ENCODE results near the gene RSPRY1. TPM values are rescaled to one million over a fixed set of nuclear protein-coding genes. Genes with fewer than 3 reads are reported as not detected.

RSPRY1 gene
- total RNA-seq (30.1 TPM), polyA plus RNA-seq (ENCODE audit: insufficient read depth in 1 of 8, insufficient read length in 8 of 8, low replicate concordance in 1 of 8) (10 to 100 TPM; 18.9 to 33.6 (median 24.0) TPM)
- long read RNA-seq, donor 1, partial matches to known transcripts = 0 of 3 reads
- long read RNA-seq, donor 1, other reads (novel, unspliced or antisense) = 0 of 3 reads
- long read RNA-seq, donor 2 = 0 reads
- long read RNA-seq, donor 3, partial matches to known transcripts = 0 of 4 reads
- long read RNA-seq, donor 3, other reads (novel, unspliced or antisense) = 0 of 4 reads
- long read RNA-seq, donor 4, partial matches to known transcripts = 0 of 3 reads
- long read RNA-seq, donor 4, other reads (novel, unspliced or antisense) = 0 of 3 reads
- long read RNA-seq, donor 5, transcript RSPRY1-201 (15 exons, 3,547 nt) = major isoform, 9 of 22 reads
- long read RNA-seq, donor 5, partial matches to known transcripts = 12 of 22 reads
- long read RNA-seq, donor 5, other reads (novel, unspliced or antisense) = 0 of 22 reads
- long read RNA-seq, donor 6, transcript RSPRY1-201 (15 exons, 3,547 nt) = major isoform, 5 of 6 reads
- long read RNA-seq, donor 6, partial matches to known transcripts = 0 of 6 reads
- long read RNA-seq, donor 6, other reads (novel, unspliced or antisense) = 0 of 6 reads
- long read RNA-seq, donor 7, partial matches to known transcripts = 25 of 28 reads
- long read RNA-seq, donor 7, other reads (novel, unspliced or antisense) = 0 of 28 reads
- long read RNA-seq, donor 8, partial matches to known transcripts = 5 of 10 reads
- long read RNA-seq, donor 8, other reads (novel, unspliced or antisense) = 0 of 10 reads
- long read RNA-seq, donor 9, partial matches to known transcripts = 0 of 4 reads
- long read RNA-seq, donor 9, other reads (novel, unspliced or antisense) = 0 of 4 reads
- long read RNA-seq, donor 10, transcript RSPRY1-201 (15 exons, 3,547 nt) = major isoform, 5 of 5 reads
- long read RNA-seq, donor 10, partial matches to known transcripts = 0 of 5 reads
- long read RNA-seq, donor 10, other reads (novel, unspliced or antisense) = 0 of 5 reads
- long read RNA-seq, donor 11, transcript RSPRY1-201 (15 exons, 3,547 nt) = major isoform, 6 of 6 reads
- long read RNA-seq, donor 11, partial matches to known transcripts = 0 of 6 reads
- long read RNA-seq, donor 11, other reads (novel, unspliced or antisense) = 0 of 6 reads

DNA sequence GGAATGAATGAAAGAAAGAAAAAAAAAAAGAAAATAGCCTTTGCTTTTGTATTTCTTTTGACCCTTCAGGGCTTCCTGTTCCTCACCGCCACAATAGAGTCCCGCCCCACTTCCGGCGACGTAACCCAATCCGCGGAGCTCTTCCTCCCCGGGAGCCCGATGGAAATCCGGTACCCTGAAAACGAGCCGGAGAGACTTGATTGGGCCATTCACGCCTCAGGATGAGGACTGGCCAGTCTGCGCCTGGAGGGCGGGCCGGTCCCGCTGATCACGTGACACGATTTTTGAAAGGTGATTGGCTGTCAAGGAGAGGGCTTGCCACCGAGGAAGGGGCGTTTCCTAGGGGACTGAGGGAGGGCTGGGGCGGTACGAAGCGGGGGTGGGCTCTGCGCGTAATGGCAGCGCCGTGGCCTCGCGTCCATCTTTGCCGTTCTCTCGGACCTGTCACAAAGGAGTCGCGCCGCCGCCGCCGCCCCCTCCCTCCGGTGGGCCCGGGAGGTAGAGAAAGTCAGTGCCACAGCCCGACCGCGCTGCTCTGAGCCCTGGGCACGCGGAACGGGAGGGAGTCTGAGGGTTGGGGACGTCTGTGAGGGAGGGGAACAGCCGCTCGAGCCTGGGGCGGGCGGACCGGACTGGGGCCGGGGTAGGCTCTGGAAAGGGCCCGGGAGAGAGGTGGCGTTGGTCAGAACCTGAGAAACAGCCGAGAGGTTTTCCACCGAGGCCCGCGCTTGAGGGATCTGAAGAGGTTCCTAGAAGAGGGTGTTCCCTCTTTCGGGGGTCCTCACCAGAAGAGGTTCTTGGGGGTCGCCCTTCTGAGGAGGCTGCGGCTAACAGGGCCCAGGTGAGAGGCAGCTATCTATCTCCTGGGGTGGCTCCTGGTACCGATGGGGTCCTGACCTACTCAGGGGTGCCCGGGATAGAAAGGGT lies at the start of gene RSPRY1, which contains the start of gene PSME3IP1:
Gene RSPRY1 (plus strand): TSS at position 385 of the 927 bp plus-strand sequence. CDS start 18,330 bp downstream, outside the sequence.
Gene PSME3IP1 (minus strand): TSS at position 95 of the 927 bp plus-strand sequence. CDS start 12,185 bp downstream, outside the sequence.
- H3K4me1 ChIP-seq (ENCODE audit: control insufficient read depth, insufficient read depth, low read length) = peaks cover 15% of the 10 kb centered on the region

DNA sequence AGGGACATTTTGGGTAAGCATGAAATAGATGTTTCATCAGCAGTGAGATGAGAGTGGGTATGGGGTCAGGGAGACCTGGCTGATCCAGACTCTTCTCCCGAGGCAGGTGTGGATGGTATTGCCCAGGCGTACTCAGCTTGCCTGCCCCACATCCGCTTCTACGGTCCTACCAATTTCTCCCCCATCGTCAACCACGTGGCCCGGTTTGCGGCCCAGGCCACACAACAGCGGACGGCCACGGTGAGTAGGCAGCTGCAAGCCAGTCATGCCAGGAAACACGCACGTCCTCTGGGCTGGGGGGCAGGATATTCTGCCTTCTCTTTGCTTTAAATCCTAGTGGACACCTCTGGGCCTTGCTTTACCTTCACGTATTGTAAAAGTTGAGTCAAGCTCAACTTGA lies 49.1 kb upstream of the RSPRY1 start:
- 87% methylated on average over 12 of the region's 14 CpGs for WGBS (ENCODE audit: insufficient coverage)
- H3K9me3 ChIP-seq (replicated peaks; ENCODE audit: control insufficient read depth, low read depth, low read length) = no peaks in the 10 kb centered on the region
- peaks cover 4% of the 10 kb centered on the region for H3K36me3 ChIP-seq (ENCODE audit: control insufficient read depth, insufficient read depth, low read length)
- H3K4me3 ChIP-seq (ENCODE audit: low read length) = no peak overlapping the region
- H3K27ac ChIP-seq (ENCODE audit: low read length) = no peak overlapping the region
- peaks cover 12% of the 10 kb centered on the region for H3K4me1 ChIP-seq (ENCODE audit: control insufficient read depth, insufficient read depth, low read length)
- no peak for DNase-seq
- no peaks in the 10 kb centered on the region for H3K27me3 ChIP-seq (ENCODE audit: control insufficient read depth, insufficient read depth, low read length)

More for the DNA sequence above, at the start of gene RSPRY1, which contains the start of gene PSME3IP1:
- peaks cover 3% of the 10 kb centered on the region for H3K36me3 ChIP-seq (ENCODE audit: control insufficient read depth, insufficient read depth, low read length)
- no peaks in the 10 kb centered on the region for H3K27me3 ChIP-seq (ENCODE audit: control insufficient read depth, insufficient read depth, low read length)
- under 1% methylated on average over 55 of the region's 64 CpGs for WGBS (ENCODE audit: insufficient coverage)
- DNase-seq = peak; percentile 100
- no peaks in the 10 kb centered on the region for H3K9me3 ChIP-seq (replicated peaks; ENCODE audit: control insufficient read depth, low read depth, low read length)
- peak within 1 kb of the TSS; percentile 100 for H3K4me3 ChIP-seq (ENCODE audit: low read length)
- H3K27ac ChIP-seq (ENCODE audit: low read length) = peak within 1 kb of the TSS; percentile 98

DNA sequence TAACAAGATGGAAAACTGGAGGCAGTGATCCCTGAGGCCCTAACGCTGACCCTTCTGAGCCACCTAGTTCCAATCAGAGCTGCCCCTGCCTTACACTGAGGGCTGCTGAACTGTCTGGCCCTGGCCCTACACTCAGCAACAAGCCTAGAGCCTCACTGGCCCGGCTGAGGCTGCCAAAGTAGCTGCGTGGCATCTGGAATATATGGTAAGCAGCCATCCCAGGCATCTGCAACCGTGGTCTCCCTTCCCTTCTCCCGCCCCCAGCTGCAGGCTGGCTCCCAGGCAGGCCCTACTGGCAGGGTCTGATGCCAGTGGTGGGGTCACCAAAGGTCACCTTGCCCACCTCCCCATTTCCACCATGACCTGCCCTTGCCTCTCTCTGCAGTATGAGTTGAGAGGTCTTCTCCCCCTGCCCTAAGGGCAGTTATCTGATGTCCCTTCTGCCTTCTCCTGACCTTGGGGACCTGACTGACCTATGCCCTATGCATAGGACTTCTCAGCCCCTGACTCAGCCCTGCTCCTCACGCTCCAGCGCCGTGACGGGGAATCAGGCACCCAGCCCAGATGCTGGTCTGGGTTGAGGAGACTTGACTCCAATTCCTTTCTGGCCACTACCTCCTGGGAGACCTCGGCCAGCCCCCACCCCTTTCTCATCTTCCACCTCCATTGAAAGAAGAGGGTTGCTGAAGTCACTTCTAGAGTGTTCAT lies 48.4 kb upstream of the RSPRY1 start:
- no peaks in the 10 kb centered on the region for H3K27me3 ChIP-seq (ENCODE audit: control insufficient read depth, insufficient read depth, low read length)
- no peak overlapping the region for H3K27ac ChIP-seq (ENCODE audit: low read length)
- H3K36me3 ChIP-seq (ENCODE audit: control insufficient read depth, insufficient read depth, low read length) = peaks cover 4% of the 10 kb centered on the region
- H3K4me3 ChIP-seq (ENCODE audit: low read length) = no peak overlapping the region
- no peaks in the 10 kb centered on the region for H3K9me3 ChIP-seq (replicated peaks; ENCODE audit: control insufficient read depth, low read depth, low read length)
- DNase-seq = no peak
- 100% methylated on average over 2 of the region's 10 CpGs for WGBS (ENCODE audit: insufficient coverage)
- peaks cover 8% of the 10 kb centered on the region for H3K4me1 ChIP-seq (ENCODE audit: control insufficient read depth, insufficient read depth, low read length)

DNA sequence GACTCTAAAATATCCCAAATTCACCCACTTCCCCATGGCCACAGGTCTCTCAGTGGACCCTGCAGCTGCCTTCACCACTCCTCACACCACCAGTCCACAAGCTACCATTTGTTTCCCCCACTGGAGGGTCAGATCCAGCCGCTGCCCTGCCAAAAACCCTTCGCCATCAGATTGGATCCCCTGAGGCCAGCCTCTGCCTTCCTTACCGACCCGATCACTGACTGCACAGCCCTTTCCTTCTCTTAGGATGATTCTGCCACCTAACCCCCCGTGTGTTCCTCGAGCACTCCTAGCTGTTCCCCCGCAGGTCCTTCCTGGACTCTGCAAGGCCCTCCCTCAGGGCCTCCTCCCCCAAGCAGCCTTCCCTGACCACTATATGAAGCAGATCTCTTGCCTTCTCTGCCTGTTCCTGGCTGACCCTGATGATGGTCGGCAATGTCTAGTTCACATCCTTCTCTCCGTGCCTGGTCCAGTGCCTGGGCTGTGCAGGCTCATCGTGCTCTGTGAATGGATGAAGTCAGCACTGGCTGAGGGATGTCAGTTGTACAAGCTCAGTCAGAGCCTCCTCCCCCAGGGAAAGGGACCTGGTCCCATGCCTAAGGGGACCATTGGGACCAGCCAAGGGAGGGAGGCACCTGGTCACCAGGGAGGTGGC lies 47.7 kb upstream of the RSPRY1 start:
- H3K27me3 ChIP-seq (ENCODE audit: control insufficient read depth, insufficient read depth, low read length) = no peaks in the 10 kb centered on the region
- H3K27ac ChIP-seq (ENCODE audit: low read length) = no peak overlapping the region
- WGBS (ENCODE audit: insufficient coverage) = 71% methylated on average over 9 of the region's 10 CpGs
- no peaks in the 10 kb centered on the region for H3K9me3 ChIP-seq (replicated peaks; ENCODE audit: control insufficient read depth, low read depth, low read length)
- H3K4me1 ChIP-seq (ENCODE audit: control insufficient read depth, insufficient read depth, low read length) = peaks cover 13% of the 10 kb centered on the region
- no peak for DNase-seq
- H3K36me3 ChIP-seq (ENCODE audit: control insufficient read depth, insufficient read depth, low read length) = peaks cover 4% of the 10 kb centered on the region
- no peak overlapping the region for H3K4me3 ChIP-seq (ENCODE audit: low read length)

DNA sequence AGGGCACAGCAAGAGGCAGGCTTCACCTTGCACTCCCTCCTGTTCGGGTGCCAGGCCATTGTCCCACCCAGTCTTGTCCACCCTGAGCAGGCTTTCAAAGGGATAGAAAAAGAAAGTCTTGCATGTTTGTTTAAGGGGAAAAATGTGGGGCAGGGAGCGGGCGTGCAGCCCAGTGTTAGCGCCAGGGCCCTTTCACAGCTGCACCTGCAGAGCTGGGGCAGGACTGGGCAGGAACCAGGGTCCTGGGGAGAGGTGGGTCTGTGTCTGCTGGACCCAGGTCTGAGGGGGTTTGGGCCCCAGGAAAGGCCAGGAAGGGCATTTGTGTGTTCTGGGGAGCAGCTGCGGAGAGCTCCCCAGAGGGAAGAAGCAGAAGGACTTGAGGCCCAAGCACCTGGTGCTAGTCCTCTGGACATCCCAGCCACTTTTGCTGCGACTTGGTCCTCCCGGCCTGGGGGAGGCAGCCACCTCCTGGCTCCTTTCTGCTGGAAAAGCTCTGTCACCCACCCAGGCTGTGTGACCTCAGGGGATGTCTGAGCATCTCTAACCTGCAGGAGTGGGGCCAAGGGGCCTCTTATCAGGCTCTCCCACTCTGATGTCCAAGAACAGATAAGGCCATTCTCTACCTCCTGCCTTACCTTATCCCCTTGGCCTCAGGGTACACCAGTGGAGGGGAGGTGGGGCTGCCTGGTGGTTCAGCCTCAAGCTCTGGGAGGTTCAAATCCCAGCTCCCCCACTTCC lies 45.0 kb upstream of the RSPRY1 start:
- no peak overlapping the region for H3K27ac ChIP-seq (ENCODE audit: low read length)
- no peaks in the 10 kb centered on the region for H3K9me3 ChIP-seq (replicated peaks; ENCODE audit: control insufficient read depth, low read depth, low read length)
- H3K27me3 ChIP-seq (ENCODE audit: control insufficient read depth, insufficient read depth, low read length) = no peaks in the 10 kb centered on the region
- DNase-seq = no peak
- H3K4me3 ChIP-seq (ENCODE audit: low read length) = no peak overlapping the region
- WGBS (ENCODE audit: insufficient coverage) = 81% methylated on average over 7 of the region's 7 CpGs
- peaks cover 4% of the 10 kb centered on the region for H3K36me3 ChIP-seq (ENCODE audit: control insufficient read depth, insufficient read depth, low read length)
- H3K4me1 ChIP-seq (ENCODE audit: control insufficient read depth, insufficient read depth, low read length) = peaks cover 28% of the 10 kb centered on the region

DNA sequence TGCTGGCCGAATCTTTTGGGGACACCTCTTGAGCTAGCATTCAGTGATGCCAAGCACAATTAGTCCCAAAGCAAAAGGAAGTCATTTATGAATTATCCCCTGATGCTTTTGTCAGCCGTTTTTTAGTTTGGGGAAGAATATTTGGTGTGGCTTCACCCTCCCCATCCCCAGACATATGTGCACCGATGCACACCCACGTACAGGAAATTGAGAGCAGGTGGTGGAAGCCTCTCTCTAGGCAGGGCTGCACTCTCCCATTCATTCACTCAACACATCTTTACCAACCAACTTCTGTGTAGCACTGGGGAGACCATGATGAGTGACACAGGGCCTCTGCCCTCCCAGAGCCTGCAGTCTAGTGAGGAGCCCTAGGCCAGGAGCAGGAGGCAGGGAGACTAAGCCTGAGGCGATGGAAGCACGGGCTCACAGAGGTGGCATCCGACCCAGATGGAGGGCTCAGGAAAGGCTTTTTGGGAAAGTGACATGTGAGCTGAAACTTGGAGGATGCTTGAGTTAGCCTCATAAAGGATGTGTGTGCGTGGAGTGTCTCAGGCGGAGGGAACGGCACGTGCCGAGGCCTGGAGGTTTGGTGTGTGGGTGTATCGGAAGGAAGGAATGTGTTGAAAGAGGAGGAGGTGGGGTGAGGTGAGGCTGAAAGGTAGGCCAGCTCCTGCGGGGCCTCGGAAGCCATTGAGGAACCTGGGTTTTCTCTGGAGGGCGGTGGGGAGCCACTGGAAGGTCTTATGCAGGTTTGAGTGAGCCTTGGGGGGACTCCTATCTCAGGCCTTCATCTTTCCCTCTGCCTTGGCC lies 44.1 kb upstream of the RSPRY1 start:
- Histone ChIP-seq H3K27me3 (ENCODE audit: control insufficient read depth, insufficient read depth, low read length) (no peaks in the 10 kb centered on the region), H3K36me3 (ENCODE audit: control insufficient read depth, insufficient read depth, low read length) (peaks cover 4% of the 10 kb centered on the region), H3K4me3 (ENCODE audit: low read length) (no peak overlapping the region), H3K27ac (ENCODE audit: low read length) (peak overlapping the region; percentile 7), H3K9me3 (replicated peaks; ENCODE audit: control insufficient read depth, low read depth, low read length) (no peaks in the 10 kb centered on the region), H3K4me1 (ENCODE audit: control insufficient read depth, insufficient read depth, low read length) (peaks cover 37% of the 10 kb centered on the region)
- DNase-seq = no peak
- WGBS (ENCODE audit: insufficient coverage) = 64% methylated on average over 12 of the region's 16 CpGs

DNA sequence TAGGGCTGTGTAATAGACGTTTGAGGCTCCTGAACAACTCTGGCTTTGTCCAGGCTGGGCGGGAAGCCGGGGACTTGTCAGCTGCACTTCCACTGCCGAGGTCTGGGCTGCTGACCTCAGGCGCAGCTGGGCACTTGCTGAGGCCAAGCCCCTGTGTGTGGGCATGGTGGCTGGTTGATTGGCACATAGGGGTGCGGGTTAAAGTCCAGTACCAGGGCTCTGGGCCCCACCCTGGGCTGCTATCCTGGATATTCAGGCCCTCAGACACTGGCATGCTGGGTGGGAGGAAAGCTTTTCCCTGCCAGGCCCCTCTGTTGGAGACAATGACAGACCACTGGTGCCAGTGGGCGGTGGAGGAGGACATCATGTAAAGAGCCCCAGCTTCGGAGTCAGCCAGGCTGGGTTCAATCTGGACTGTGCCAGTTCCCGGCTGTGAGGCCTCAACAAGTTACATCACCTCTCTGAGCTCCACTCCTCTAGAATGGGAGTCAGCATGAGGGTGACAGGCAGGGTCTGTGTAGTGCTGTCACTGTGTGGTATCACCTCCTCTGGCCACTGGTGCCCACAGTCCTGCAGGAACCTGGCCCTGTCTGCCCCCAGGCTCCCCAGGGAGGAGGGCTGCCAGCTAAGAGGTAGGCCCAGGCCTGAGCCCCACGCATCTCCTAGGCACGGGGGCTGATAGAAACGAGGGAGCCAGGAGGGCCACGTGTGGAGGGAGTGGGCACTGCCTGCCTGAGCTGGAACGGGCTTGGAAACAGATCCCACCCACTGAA lies 42.8 kb upstream of the RSPRY1 start:
- Histone ChIP-seq H3K4me3 (ENCODE audit: low read length) (no peak overlapping the region), H3K36me3 (ENCODE audit: control insufficient read depth, insufficient read depth, low read length) (no peaks in the 10 kb centered on the region), H3K9me3 (replicated peaks; ENCODE audit: control insufficient read depth, low read depth, low read length) (no peaks in the 10 kb centered on the region), H3K27ac (ENCODE audit: low read length) (no peak overlapping the region), H3K4me1 (ENCODE audit: control insufficient read depth, insufficient read depth, low read length) (peaks cover 47% of the 10 kb centered on the region), H3K27me3 (ENCODE audit: control insufficient read depth, insufficient read depth, low read length) (no peaks in the 10 kb centered on the region)
- no peak for DNase-seq
- WGBS (ENCODE audit: insufficient coverage) = 74% methylated on average over 12 of the region's 14 CpGs
